GM21576 (cell line): ENCODE results near the gene BST1.
A peak's percentile ranks its signal among the peaks of the same experiment; 100 is the strongest.

ENCODE experiments used
- ATAC-seq: cut with Tn5 transposase; IDR thresholded peaks from one replicate; pipeline ENCODE4 v1.9.1; 2021; ENCODE audit warnings: mild to moderate bottlenecking, moderate library complexity; ENCODE audit not compliant: unreplicated experiment

Gene BST1

DNA sequence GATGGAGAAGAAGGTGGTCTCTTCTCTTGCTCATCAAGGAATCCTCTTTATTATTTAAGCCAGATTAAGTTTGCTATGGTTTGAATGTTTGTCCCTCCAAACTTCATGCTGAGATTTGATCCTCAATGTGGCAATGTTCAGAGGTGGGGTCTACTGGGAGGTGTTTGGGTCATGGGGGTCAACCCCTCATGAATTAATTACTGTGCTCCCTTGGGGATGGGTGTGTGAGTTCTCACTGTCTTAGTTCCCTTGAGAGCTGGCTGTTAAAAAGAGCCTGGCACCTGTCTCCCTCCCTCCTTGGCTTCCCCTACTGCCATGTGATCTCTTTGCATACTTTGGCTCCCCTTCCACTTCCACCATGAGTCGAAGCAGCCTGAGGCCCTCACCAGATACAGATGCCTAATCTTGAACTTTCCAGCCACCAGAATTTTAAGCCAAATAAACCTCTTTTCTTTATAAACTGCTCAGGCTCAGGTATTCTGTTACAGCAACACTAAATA, 39.3 kb downstream of the BST1 start:
- ATAC-seq = no peak

DNA sequence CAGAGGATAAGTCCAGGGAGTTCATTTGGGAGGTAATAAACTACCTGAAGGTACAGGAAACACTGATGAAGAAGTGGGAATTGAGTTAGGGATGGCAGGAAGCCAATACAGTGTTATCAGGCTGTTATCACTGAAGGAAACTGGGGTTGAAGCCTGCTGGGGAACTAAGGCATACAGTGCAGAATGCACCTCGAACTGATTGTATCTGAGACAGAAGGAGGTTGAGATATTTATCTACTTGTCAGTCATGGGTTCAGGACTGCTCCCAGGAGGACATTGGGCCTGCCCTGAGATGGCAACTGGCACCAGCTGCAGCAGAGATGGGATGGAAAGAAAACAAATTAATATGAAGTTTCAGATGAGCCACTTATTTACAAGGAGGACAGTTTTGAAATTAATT, 39.8 kb downstream of the BST1 start:
- ATAC-seq = no peak

GRCh38 chr4:15744016-15744545, 41.2 kb downstream of the BST1 start:
- no peak for ATAC-seq

GRCh38 chr4:15746110-15746509, 43.2 kb downstream of the BST1 start:
- ATAC-seq = no peak

DNA sequence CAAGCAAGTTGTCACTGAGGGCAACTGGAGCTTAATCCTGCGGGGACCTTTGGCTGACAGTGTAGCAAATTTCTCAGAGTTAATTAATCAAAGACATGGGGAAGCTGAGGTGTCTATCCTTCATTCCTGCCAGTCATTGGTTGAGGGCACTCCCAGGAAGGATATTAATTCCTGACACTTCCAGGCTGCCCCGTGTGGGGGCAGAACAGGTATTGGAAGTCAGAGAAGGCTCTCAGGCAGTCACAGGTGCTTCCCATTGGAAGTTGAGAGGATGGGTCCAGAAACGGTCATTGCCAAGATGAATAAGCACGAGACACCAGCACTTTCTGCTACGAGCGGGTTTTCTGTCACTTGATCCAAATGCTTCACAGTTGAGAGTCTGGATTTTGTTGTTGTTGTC, 46.1 kb downstream of the BST1 start:
- ATAC-seq = no peak

- ATAC-seq = no peak
These were observed 48.3 kb downstream of the BST1 start for GRCh38 chr4:15751153-15751552.

GRCh38 chr4:15753081-15753480, 50.2 kb downstream of the BST1 start:
- no peak for ATAC-seq

DNA sequence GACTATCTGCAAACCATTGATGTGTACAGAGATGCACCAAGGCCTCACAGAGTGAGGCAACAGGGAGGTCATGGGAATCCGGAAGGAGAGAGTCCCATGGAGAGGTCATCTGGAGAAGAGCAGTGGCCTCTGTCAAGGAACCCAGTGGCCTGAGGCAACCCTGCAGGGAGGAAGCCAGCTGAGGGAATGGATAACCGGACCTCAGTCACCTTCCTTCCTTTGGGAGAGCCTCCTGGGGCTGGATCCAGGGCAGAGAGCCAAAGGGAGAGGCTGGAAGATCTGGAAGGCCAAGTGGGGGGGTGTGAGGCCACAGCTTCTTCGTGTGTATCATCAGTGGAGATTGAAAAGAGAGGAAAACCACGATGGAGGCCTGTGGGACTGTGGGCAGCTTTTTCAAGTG, 50.9 kb downstream of the BST1 start:
- no peak for ATAC-seq

GRCh38 chr4:15754323-15754722, 51.5 kb downstream of the BST1 start:
- ATAC-seq = no peak

- peak; percentile 15 for ATAC-seq
These were observed 52.7 kb downstream of the BST1 start for GRCh38 chr4:15755321-15756155.

DNA sequence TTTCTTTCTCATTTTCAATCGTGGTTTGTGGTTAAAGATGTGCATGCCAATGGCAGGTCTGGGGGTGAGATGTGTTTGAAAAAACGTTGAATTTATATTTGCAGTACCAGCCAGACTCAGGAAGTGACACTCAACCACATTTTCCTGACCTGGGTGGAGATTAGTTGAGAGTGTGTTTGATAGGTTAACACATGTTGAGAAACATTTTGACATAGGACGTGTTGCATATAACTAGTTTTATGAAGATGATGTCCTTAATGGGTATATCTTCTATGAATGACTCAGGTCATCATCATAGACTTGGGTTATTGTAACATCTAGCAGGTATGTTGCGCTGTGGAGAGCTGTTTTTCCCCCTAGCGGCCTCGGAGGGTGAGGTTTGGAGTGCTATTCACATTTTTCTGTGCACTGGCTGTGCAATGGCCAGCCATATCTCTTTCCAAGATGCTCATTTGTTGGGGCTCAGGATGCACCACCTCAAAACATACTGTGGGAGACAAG, 53.5 kb downstream of the BST1 start:
- peak; percentile 86 for ATAC-seq

DNA sequence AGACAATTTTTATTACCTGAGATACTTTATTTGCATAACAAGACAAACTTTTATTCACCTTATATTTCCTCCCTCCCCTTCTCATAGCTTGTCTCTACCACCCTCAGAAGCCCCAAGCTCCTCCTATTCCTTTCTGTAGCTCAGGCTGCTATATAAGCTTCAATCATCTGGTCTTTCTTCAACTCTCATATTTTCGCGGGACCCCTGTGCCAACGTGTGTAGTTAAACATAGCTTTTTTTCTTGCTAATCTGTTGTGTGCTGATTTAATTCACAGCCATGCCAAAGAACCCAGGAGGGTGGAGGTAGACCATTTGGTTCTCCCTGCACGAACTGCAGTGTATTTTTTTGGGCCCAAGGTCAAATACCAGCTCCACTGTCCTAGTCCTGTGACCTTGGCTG, 54.2 kb downstream of the BST1 start:
- no peak for ATAC-seq

GRCh38 chr4:15758294-15758693, 55.4 kb downstream of the BST1 start:
- no peak for ATAC-seq

GRCh38 chr4:15762460-15762859, 59.6 kb downstream of the BST1 start:
- ATAC-seq = peak; percentile 65

DNA sequence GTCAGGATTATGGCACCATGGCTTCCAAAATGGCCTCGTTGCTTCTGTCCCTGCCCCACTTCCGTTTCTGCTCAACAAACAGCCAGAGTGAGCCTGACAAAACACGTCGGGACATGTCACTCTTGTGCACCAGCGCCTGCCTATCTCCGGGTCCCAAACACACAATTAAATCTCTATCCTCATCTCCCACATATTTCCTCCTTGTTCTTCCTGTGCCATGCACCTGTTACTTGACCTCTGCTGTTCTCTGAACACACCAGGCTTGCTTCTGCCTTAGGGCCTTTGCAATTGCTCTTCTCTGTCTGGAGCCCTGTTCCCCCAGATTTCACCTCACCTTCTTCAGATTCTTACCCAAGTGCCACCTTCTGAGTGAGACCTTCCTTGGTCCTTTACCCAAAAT, 62.5 kb downstream of the BST1 start:
- no peak for ATAC-seq

DNA sequence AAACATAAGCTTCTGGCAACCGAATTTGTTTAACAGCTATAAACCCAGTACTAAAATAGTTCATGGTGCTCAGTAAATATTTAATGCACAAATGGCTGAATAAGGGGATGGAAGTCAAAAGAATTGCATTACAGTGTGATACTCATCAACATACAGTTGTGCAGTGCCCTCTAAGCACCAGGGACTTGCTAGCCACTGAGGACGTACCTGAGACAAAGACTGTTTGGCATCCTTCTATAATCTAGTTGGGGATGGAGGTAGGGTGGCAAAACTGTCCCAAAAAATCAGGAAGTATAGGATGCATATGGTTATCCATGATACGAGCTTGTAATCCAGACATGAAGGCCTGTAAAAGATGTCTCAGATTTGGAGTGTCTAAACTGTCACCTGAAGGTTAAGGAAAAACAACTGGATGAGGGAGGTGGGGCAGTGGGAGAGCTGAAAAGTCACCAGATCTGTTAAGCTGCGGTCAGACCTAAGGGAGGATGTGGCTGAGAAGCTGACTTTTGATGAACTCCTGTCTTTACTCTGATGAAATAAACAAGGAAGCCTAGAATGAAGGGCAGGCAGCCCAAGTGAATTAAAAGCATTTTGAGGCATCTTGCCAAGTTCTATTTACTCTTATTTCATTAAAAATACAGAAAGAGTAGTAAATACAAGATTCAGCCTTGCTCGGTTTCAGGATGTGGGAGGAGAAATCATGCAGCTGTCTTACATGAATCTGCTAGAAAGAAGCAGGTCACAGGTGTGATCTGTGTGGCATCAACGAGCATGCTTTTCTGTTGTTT, 63.2 kb downstream of the BST1 start:
- ATAC-seq = peak; percentile 56

- ATAC-seq = no peak
These were observed 64.0 kb downstream of the BST1 start for GRCh38 chr4:15766821-15767220.

DNA sequence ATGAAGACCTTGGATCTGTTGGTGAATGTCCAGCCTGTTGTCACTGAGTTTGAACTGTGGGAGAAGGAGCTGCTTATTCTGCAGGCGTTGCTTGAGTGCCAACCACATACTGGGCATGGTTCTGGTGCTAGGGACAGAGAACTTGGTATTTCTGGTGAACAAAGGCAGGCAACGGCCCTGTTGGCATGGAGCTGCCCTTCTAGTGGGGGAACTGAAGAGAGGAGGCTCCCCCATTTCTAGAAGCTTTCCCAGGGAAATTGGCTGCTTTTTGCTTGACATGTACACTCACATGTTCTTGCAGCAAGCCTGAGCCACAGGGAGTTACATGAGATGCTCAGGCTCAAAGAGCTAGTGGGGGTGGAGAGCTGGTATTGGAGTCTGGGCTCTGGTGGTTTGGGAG, 66.3 kb downstream of the BST1 start:
- no peak for ATAC-seq

DNA sequence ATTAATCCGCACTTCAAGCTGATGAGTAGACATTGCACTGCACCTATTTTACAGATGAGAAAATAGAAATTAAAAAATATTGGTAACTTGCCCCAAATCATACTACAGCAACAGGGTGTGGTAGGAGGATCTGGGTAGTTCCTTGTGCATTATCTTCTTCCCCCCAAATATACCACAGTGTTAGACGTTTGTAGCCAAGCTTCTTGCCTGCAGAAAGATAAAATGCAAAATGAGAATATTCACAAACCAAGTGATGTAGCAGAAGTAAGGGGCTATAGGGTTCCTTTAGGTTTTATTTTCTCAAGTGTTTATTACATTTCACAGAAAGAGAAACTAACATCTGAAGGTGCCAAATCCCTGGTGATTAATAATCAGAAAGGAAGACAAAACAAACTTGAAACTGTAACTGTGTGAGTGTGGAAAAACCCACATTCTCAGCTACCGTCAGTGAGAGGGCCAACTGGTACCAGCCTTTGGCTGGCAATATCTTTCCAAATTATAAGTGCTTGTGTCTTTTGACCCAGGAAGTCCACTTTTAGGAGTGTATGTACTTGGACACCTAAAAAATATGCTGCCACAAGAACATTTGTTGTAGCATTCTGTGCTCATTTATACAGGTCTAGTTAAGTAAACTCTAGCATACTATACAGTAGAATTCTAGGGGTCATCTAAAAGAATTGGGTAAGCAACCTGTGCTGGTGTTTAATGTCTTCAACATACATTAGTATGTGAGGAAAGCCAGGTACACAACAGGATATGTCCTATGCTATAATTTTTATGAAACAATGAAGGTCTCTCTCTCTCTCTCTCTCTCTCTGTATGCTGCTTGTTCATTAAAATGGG, 68.6 kb downstream of the BST1 start:
- peak; percentile 79 for ATAC-seq

DNA sequence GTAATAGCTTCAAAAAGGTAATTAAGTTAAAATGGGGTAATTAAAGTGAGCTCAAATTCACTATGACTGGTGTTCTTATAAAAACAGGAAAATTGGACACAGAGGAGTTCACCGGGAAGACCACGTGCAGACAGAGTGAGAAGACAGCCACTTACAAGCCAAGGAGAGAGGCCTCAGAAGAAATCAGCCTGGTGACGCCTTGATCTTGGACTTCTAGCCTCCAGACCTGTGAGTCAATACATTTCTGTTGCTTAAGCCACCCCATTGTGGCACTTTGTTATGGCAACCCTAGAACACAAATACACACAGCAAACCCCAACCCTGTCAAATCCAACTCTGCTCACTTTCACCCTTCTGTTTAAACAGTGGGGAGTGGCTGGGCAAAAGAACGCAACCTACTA, 71.2 kb downstream of the BST1 start:
- no peak for ATAC-seq
